Measurements from ENCODE around the gene TOP1. TPM values are rescaled to one million over a fixed set of nuclear protein-coding genes. Genes with fewer than 3 reads are reported as not detected.

Gene TOP1
- total and polyA plus RNA-seq, 9 of the 15 experiments (the other 6 are each of a cell fraction or from before 2014, with no cell fraction given) = 26.4 to 127 (median 39.6) TPM

- TF ChIP-seq CHD4 (IDR thresholded peaks at IDR 0.05; ENCODE audit: insufficient read depth, insufficient replicate concordance, low read depth, low read length, poor library complexity, severe bottlenecking) (no peak), CBFB (CRISPR knock-in tag; IDR thresholded peaks at IDR 0.05) (no peak), HMBOX1 (IDR thresholded peaks at IDR 0.05) (no peak), YBX1 (IDR thresholded peaks at IDR 0.05) (no peak), TAF1 (IDR thresholded peaks at IDR 0.05; ENCODE audit: control insufficient read depth, extremely low read depth, insufficient read depth, low read length, severe bottlenecking) (no peak), ZNF699 (CRISPR knock-in tag; IDR thresholded peaks at IDR 0.05; ENCODE audit: insufficient replicate concordance) (no peak), POU5F1 (IDR thresholded peaks at IDR 0.05; ENCODE audit: borderline replicate concordance, low read depth, low read length, partially characterized antibody) (no peak), FOXK2 (conservative IDR thresholded peaks at IDR 0.05 in 1 of 2, IDR thresholded peaks at IDR 0.05 in 1 of 2; ENCODE audit: low read depth in 2 of 2) (no peak), STAT5A (IDR thresholded peaks at IDR 0.05; ENCODE audit: borderline replicate concordance, low read length) (no peak), DACH1 (IDR thresholded peaks at IDR 0.05; ENCODE audit: partially characterized antibody) (no peak)
Measured at GRCh38 chr20:40997116-40997515, 31.5 kb upstream of the TOP1 start (continued).

DNA sequence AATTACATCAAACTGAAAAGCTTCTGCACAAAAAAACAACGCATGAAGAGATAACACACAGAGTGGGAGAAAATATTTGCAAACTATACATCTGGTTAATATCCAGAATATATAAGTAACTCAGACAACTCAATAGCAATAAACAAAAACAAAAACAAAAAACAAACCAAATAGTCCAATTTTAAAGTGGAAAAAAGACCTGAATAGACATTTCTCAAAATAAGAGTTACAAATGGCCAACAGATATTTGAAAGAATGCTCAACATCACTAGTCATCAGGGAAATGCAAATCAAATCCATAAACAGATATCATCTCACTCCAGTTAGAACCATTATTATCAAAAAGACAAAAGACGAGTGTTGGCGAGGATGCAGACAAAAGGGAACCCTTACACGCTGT, 28.8 kb upstream of the TOP1 start:
- Histone ChIP-seq H4K20me1 (replicated peaks; ENCODE audit: control insufficient read depth, insufficient read depth, low read length) (no peaks in the 10 kb centered on the region), H3K9ac (ENCODE audit: insufficient read depth in 1 of 2, low read depth in 2 of 2, low read length in 2 of 2) (no peak overlapping the region), H3K4me1 (replicated peaks in 1 of 2; ENCODE audit: control insufficient read depth in 2 of 2, insufficient read depth in 2 of 2, low read length in 2 of 2) (peaks cover 11 to 21% of the 10 kb centered on the region in 2 experiments; a peak in 4 of 5 replicates), H3K4me3 (no peak overlapping the region), H3K9me3 (replicated peaks; ENCODE audit: control insufficient read depth, insufficient read depth, low read depth, low read length) (no peaks in the 10 kb centered on the region), H3K4me2 (ENCODE audit: insufficient read depth, low read length) (no peak overlapping the region), H3K9me1 (ENCODE audit: control insufficient read depth, insufficient read depth, low read length) (no peaks in the 10 kb centered on the region), H3K27ac (ENCODE audit: extremely low read depth, low read depth, low read length) (no peak overlapping the region), H3K27me3 (ENCODE audit: control insufficient read depth in 2 of 2, insufficient read depth in 2 of 2, low read length in 2 of 2) (no peaks in the 10 kb centered on the region), H3K79me2 (ENCODE audit: control insufficient read depth, insufficient read depth, low read length) (no peaks in the 10 kb centered on the region), H2AFZ (ENCODE audit: low read depth, low read length) (no peak overlapping the region), H3K36me3 (ENCODE audit: control insufficient read depth, insufficient read depth, low read length) (no peaks in the 10 kb centered on the region)
- no peak for FAIRE-seq
- ChIA-PET CTCF (ENCODE audit: low intra/inter-chr PET ratio) (no interaction called here), POLR2A (interaction anchor here (0.6 kb wide), 1 partner anchor 74 kb away, joined by 5 read pairs; no protein-coding TSS in a partner anchor)
- 70% methylated on average over 4 of the region's 4 CpGs for WGBS (ENCODE audit: insufficient coverage, low coverage, missing lambda C conversion rate)
- TF ChIP-seq ZNF316 (IDR thresholded peaks at IDR 0.05) (peak; percentile 71), XRCC3 (IDR thresholded peaks at IDR 0.05) (no peak), CTCFL (IDR thresholded peaks at IDR 0.05; ENCODE audit: borderline replicate concordance, insufficient read depth, low read depth, low read length, poor library complexity, severe bottlenecking) (no peak), ZNF830 (CRISPR knock-in tag; IDR thresholded peaks at IDR 0.05) (no peak), EGR1 (conservative IDR thresholded peaks at IDR 0.05) (no peak), TGIF2 (CRISPR knock-in tag; IDR thresholded peaks at IDR 0.05) (no peak), C11orf30 (IDR thresholded peaks at IDR 0.05; ENCODE audit: low read depth) (peak; percentile 55; the same call in 1 of the 2 replicates)
- no peak for DNase-seq (ENCODE audit: extremely low read depth in 1 of 4, low spot score in 3 of 4)
- intact Hi-C loops (cut with micrococcal nuclease) (no loop called here), in situ Hi-C loops (cut with MboI) (no loop called here)
- BruUV-seq (replicated peaks) = no TSS peak
- no peak for ATAC-seq
